Heart left ventricle (tissue), 13 donors: ENCODE data around the gene TEX261.

Source experiments
- CTCF ChIP-seq, 12 donors: fragments of 200-600 bp; sonication (generic) in 4 of 12; IDR thresholded peaks; one replicate each; pipeline versions ENCODE4 v1.5.0 to v1.8.0; 2018 to 2022; ENCODE audit warnings: antibody characterized with exemption in 12 of 12, mild to moderate bottlenecking in 5 of 12
- POLR2A ChIP-seq, 2 donors: fragments of 450-650 bp; IDR thresholded peaks; one replicate each; pipeline ENCODE4 v1.6.1; 2017; ENCODE audit warnings: antibody characterized with exemption in 2 of 2, mild to moderate bottlenecking in 2 of 2, moderate library complexity in 2 of 2
- donor health status: ischemic (EF 13 %, LVEDD 7.1; RV severe dilation, severe dysfunction).
- donor health status: DM: no; HTN: yes; CAD: no.
- donor health status: DM: no; HTN: no; CAD: no.
- donor health status: ischemic (EF 25% LVEDD 6.9; RV normal size, moderate dysfunction).
- donor health status: ischemic (EF 25% LVEDD 5.7; RV mildly dilated, moderate dysfunction).
- donor health status: ischemic (EF 35%, LVEDD 5.7; RV mildly dilated, moderate dysfunction).
- donor health status: nonischemic (EF 11% LVEDD 7.7; RV severe dilation, severe dysfunction).
- donor health status: DM: yes; HTN: yes; CAD: no.
- donor health status: PGD.
- donor health status: ischemic (EF 29% LVEDD 5.4; RV normal size, mild dysfunction).
- donor health status: nonischemic (EF 23%, LVEDD 6.1; RV moderate dilation, normal function).

GRCh38 chr2:70981866-70982810, 12.5 kb downstream of the TEX261 start:
- TF ChIP-seq CTCF (IDR thresholded peaks at IDR 0.05) = no peak
- no peak for TF ChIP-seq POLR2A (IDR thresholded peaks at IDR 0.05)
